ENCODE results near the gene THTPA.

GRCh38 chr14:23540141-23540469 is 16.0 kb upstream of the THTPA start:
- TF ChIP-seq YY1 (IDR thresholded peaks at IDR 0.05; ENCODE audit: low read depth) (no peak), EP300 (IDR thresholded peaks at IDR 0.05; ENCODE audit: borderline replicate concordance) (no peak), RAD21 (IDR thresholded peaks at IDR 0.05; ENCODE audit: low read depth) (no peak), FOXM1 (IDR thresholded peaks at IDR 0.05; ENCODE audit: borderline replicate concordance, low read depth) (no peak), MAX (IDR thresholded peaks at IDR 0.05) (no peak)

Data from Ishikawa (cell line).